ENCODE data around the gene HTR1B. TPM values are rescaled to one million over a fixed set of nuclear protein-coding genes. Genes with fewer than 3 reads are reported as not detected.

Gene HTR1B
- total RNA-seq, 1 donor from 2014 or later = not detected

DNA sequence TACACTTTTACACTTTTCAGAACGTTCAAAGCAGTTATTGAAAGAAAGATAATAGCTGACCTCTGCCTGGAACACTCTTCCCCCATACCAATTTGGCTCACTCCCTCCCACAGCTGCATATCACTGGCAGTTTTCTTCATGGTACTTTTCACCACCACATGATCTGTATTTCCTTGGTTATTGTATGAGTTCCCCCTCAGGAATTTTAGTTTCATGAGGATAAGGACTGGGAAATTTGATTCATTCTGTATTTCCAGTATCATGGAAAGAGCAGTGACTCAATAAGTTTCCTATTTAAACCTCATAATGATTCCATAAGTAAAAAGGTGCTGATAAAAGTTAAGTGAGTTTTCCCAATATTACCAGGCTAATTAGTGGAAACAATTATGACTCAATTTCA, 16.0 kb downstream of the HTR1B start:
- H3K4me1 ChIP-seq = peaks cover 3% of the 10 kb centered on the region
- intact Hi-C loops (cut with micrococcal nuclease) = no loop called here
- no peak for TF ChIP-seq CTCF (IDR thresholded peaks at IDR 0.05; ENCODE audit: borderline replicate concordance)
- no peak overlapping the region for H3K4me3 ChIP-seq
- DNase-seq = no peak
- H3K36me3 ChIP-seq = no peaks in the 10 kb centered on the region
- no peak overlapping the region for H3K27ac ChIP-seq (replicated peaks)
- H3K9me3 ChIP-seq (replicated peaks) = peaks cover 15% of the 10 kb centered on the region
- no peaks in the 10 kb centered on the region for H3K27me3 ChIP-seq (ENCODE audit: low read depth)

DNA sequence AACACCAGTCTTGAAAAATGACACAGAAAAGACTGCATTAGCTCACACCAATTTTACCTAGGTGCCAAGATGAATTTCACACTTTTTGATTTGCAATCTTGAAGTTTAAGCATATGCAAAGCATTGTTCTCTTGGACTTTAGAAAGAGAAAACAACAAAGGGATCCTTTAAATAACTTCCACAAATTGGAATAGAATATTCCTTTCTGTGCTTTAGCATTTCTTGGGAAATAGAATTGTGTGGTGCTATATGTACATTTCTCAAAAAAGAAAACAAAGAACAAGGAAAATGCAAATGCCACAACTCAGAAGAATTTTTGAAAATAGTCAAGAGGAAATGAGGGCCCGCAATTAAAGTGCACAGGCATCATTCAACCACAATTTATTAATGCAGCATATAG, 17.0 kb downstream of the HTR1B start:
- Histone ChIP-seq H3K27me3 (ENCODE audit: low read depth) (no peaks in the 10 kb centered on the region), H3K4me3 (no peak overlapping the region), H3K9me3 (replicated peaks) (peaks cover 15% of the 10 kb centered on the region), H3K27ac (replicated peaks) (no peak overlapping the region), H3K4me1 (no peaks in the 10 kb centered on the region), H3K36me3 (no peaks in the 10 kb centered on the region)
- DNase-seq = no peak
- intact Hi-C loops (cut with micrococcal nuclease) = no loop called here
- no peak for TF ChIP-seq CTCF (IDR thresholded peaks at IDR 0.05; ENCODE audit: borderline replicate concordance)

- no peak for DNase-seq
- Histone ChIP-seq H3K4me1 (no peaks in the 10 kb centered on the region), H3K4me3 (no peak overlapping the region), H3K27me3 (ENCODE audit: low read depth) (no peaks in the 10 kb centered on the region), H3K36me3 (no peaks in the 10 kb centered on the region), H3K27ac (replicated peaks) (no peak overlapping the region), H3K9me3 (replicated peaks) (peaks cover 15% of the 10 kb centered on the region)
- intact Hi-C loops (cut with micrococcal nuclease) = no loop called here
- TF ChIP-seq CTCF (IDR thresholded peaks at IDR 0.05; ENCODE audit: borderline replicate concordance) = no peak
These were observed 18.1 kb downstream of the HTR1B start for GRCh38 chr6:77445214-77445613.

DNA sequence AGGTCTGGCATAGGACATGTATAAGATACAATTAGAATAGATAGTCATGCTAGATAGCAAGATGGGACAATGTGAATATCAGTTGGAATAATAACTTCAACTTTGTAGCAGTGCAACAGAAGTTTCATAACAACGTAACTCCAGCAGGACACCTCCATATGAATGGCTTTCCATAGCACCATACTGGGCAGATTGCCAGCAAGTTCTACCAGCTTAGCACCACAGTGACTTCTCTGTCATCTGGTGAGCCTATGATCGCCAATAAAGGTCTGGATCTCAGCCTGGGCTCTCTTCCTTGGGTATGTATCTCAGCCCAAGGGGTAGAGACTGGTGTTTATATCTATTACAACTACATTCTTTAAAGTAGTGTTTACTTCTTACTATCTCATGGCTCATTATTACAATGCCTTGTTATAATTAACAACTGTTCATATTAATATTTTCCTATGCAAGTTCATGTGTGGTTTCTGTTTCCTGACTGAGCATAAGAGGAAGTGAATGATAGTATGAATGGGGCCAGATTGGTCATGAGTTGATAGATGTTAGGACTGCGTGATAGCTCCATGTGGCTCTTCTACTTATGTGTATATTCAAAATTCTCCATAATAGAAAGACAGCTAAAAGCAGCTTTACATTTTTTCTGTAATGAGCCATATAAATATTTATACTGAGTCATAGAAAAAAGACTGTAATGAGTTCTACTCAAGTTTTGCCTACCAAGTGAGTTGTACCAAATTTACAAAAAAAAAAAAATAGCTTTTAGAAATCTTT, 22.9 kb downstream of the HTR1B start:
- no peaks in the 10 kb centered on the region for H3K27me3 ChIP-seq (ENCODE audit: low read depth)
- H3K4me1 ChIP-seq = no peaks in the 10 kb centered on the region
- no peak overlapping the region for H3K4me3 ChIP-seq
- H3K9me3 ChIP-seq (replicated peaks) = peaks cover 15% of the 10 kb centered on the region
- no peak for DNase-seq
- H3K27ac ChIP-seq (replicated peaks) = no peak overlapping the region
- intact Hi-C loops (cut with micrococcal nuclease) = no loop called here
- no peak for TF ChIP-seq CTCF (IDR thresholded peaks at IDR 0.05; ENCODE audit: borderline replicate concordance)
- no peaks in the 10 kb centered on the region for H3K36me3 ChIP-seq

GRCh38 chr6:77433888-77434287, 29.4 kb downstream of the HTR1B start:
- intact Hi-C loops (cut with micrococcal nuclease) = no loop called here
- no peak for TF ChIP-seq CTCF (IDR thresholded peaks at IDR 0.05; ENCODE audit: borderline replicate concordance)
- Histone ChIP-seq H3K27ac (replicated peaks) (no peak overlapping the region), H3K4me3 (no peak overlapping the region), H3K9me3 (replicated peaks) (no peaks in the 10 kb centered on the region), H3K4me1 (no peaks in the 10 kb centered on the region), H3K36me3 (no peaks in the 10 kb centered on the region), H3K27me3 (ENCODE audit: low read depth) (no peaks in the 10 kb centered on the region)
- DNase-seq = no peak

Measured in left ventricle myocardium inferior (tissue), 1 donor.